HepG2 (cell line): ENCODE results near the gene TNFAIP8L2. TPM values are rescaled to one million over a fixed set of nuclear protein-coding genes. Genes with fewer than 3 reads are reported as not detected.

ENCODE experiments used
- CBX5 ChIP-seq: sonication (generic); formaldehyde crosslinking; IDR thresholded peaks from 2 replicates; pipeline ENCODE4 v1.4.0; 2020; ENCODE audit warnings: missing genetic modification reagents, borderline replicate concordance
- GTF2F1 ChIP-seq: fragments of 150-350 bp; IDR thresholded peaks from 2 replicates; pipeline ENCODE4 v1.6.1; 2014; ENCODE audit warnings: low read length
- HIVEP1 ChIP-seq: sonication (generic); formaldehyde crosslinking; IDR thresholded peaks from 2 replicates; pipeline ENCODE4 v1.4.0; 2020; ENCODE audit warnings: mild to moderate bottlenecking, missing genetic modification reagents
- RAD21 ChIP-seq: fragments of 450-650 bp; formaldehyde crosslinking; IDR thresholded peaks from 2 replicates; pipeline ENCODE4 v1.5.0; 2020; ENCODE audit warnings: mild to moderate bottlenecking
- TOPORS ChIP-seq: sonication (generic); formaldehyde crosslinking; IDR thresholded peaks from 2 replicates; pipeline ENCODE4 v1.8.0; 2023; ENCODE audit warnings: mild to moderate bottlenecking, missing genetic modification reagents
- ZNF543 ChIP-seq: sonication (generic); formaldehyde crosslinking; IDR thresholded peaks from 2 replicates; pipeline ENCODE4 v1.4.0; 2020; ENCODE audit warnings: mild to moderate bottlenecking, missing genetic modification reagents
- ZNF614 ChIP-seq: IDR thresholded peaks from 2 replicates; pipeline ENCODE4 v1.6.1; 2018; ENCODE audit warnings: missing biosample characterization, missing genetic modification reagents, inconsistent platforms, borderline replicate concordance
- ZSCAN21 ChIP-seq: sonication (generic); formaldehyde crosslinking; IDR thresholded peaks from 2 replicates; pipeline ENCODE4 v1.8.0; 2022; ENCODE audit warnings: mild to moderate bottlenecking, missing genetic modification reagents, moderate library complexity, borderline replicate concordance
- polyA plus RNA-seq, 8 experiments: library from polyadenylated mRNA; depleted of rRNA in 3 of 8; stranded (reverse) in 7 of 8; unstranded in 1 of 8; fragments of >200 nt; fragmentation: Illumina TruSeq in 4 of 8; extraction: Trizol in 4 of 8; gene quantifications; 2 replicates each; pipeline versions ENCODE4 v1.2.1 to v1.2.3, GENCODE V29; 2011 to 2016; ENCODE audit warnings: low read depth in 4 of 8, missing spikeins in 1 of 8, mixed read lengths in 1 of 8; ENCODE audit not compliant: insufficient read depth in 1 of 8
- total RNA-seq, 5 experiments: library from RNA; depleted of rRNA; stranded (reverse); fragments of >200 nt; fragmentation: Illumina TruSeq; extraction: Trizol; gene quantifications; 2 replicates each; pipeline ENCODE4 v1.2.3, GENCODE V29; 2016; ENCODE audit warnings: low read depth in 1 of 5
- TF ChIP-seq, protein P1 (sequence below), 2 experiments: fragments of 450-650 bp in 1 of 2; sonication (generic) in 1 of 2; formaldehyde crosslinking in 1 of 2; IDR thresholded peaks; 2 replicates each; pipeline versions ENCODE4 v1.6.1 to v1.8.0; 2016 to 2022; ENCODE audit warnings: antibody characterized with exemption in 1 of 2, mild to moderate bottlenecking in 1 of 2, missing genetic modification reagents in 1 of 2
- TF ChIP-seq, protein P2 (sequence below): sonication (generic); formaldehyde crosslinking; IDR thresholded peaks from 2 replicates; pipeline ENCODE4 v1.5.0; 2020; ENCODE audit warnings: mild to moderate bottlenecking, missing genetic modification reagents, borderline replicate concordance

Gene TNFAIP8L2
- total and polyA plus RNA-seq, 2 of the 13 experiments (the other 11 are each of a cell fraction or from before 2014, with no cell fraction given), result not detected

DNA sequence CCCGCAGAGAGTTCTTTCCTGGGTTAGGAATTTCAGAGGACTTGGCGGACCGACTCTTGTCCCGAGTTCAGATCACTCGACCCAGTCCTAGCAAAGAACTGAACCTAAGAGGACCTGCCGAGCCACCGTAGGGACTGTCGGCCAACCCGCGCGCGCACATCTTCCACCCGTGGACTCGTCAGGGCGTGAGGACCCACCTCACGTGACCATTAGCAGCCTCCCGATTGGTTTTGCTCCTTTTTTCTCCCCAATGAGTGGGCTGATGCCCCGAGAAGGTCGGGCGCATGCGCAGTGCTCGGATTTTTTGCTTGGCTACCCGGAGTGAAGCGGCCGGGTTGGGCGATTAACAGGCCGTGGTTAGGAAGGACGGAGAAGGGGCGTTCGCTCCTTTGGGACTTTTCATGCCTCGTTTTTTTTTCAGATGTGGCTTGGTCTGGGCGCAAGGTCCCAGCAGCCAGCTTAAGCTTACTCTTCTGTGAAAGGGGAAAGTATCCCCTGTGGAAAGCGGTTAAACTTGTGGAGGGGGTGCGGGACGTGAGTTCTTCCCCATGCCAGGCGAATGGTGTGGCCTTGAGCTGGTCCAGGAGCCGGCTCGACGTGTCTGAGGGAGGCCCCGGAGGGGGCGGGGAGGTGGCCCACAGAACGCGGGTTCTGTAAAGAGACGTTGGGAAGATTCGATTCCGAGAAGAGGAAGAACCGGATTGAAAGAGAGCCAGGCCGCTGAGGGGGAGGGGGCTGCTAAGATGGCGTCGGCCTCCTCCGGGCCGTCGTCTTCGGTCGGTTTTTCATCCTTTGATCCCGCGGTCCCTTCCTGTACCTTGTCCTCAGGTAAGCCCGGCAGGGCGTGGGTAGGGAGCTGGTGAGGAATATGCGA, 42.0 kb downstream of the TNFAIP8L2 start, which contains the start of gene PIP5K1A (continued):
- TF ChIP-seq, protein P1, sequence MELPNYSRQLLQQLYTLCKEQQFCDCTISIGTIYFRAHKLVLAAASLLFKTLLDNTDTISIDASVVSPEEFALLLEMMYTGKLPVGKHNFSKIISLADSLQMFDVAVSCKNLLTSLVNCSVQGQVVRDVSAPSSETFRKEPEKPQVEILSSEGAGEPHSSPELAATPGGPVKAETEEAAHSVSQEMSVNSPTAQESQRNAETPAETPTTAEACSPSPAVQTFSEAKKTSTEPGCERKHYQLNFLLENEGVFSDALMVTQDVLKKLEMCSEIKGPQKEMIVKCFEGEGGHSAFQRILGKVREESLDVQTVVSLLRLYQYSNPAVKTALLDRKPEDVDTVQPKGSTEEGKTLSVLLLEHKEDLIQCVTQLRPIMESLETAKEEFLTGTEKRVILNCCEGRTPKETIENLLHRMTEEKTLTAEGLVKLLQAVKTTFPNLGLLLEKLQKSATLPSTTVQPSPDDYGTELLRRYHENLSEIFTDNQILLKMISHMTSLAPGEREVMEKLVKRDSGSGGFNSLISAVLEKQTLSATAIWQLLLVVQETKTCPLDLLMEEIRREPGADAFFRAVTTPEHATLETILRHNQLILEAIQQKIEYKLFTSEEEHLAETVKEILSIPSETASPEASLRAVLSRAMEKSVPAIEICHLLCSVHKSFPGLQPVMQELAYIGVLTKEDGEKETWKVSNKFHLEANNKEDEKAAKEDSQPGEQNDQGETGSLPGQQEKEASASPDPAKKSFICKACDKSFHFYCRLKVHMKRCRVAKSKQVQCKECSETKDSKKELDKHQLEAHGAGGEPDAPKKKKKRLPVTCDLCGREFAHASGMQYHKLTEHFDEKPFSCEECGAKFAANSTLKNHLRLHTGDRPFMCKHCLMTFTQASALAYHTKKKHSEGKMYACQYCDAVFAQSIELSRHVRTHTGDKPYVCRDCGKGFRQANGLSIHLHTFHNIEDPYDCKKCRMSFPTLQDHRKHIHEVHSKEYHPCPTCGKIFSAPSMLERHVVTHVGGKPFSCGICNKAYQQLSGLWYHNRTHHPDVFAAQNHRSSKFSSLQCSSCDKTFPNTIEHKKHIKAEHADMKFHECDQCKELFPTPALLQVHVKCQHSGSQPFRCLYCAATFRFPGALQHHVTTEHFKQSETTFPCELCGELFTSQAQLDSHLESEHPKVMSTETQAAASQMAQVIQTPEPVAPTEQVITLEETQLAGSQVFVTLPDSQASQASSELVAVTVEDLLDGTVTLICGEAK (IDR thresholded peaks at IDR 0.05), result no peak
- TF ChIP-seq, protein P1 (CRISPR knock-in tag; IDR thresholded peaks at IDR 0.05), result no peak
- TF ChIP-seq ZSCAN21 (CRISPR knock-in tag) (peak; percentile 67; the same call in 1 of the 2 replicates), RAD21 (CRISPR knock-in tag) (no peak), CBX5 (CRISPR knock-in tag) (no peak), HIVEP1 (CRISPR knock-in tag) (no peak; the same call in 1 of the 2 replicates), ZNF543 (no peak; the same call in none of the 2 replicates), ZNF614 (CRISPR knock-in tag) (no peak), GTF2F1 (no peak), TOPORS (CRISPR knock-in tag) (peak; percentile 33; the same call in 1 of the 2 replicates)
- TF ChIP-seq, protein P2, sequence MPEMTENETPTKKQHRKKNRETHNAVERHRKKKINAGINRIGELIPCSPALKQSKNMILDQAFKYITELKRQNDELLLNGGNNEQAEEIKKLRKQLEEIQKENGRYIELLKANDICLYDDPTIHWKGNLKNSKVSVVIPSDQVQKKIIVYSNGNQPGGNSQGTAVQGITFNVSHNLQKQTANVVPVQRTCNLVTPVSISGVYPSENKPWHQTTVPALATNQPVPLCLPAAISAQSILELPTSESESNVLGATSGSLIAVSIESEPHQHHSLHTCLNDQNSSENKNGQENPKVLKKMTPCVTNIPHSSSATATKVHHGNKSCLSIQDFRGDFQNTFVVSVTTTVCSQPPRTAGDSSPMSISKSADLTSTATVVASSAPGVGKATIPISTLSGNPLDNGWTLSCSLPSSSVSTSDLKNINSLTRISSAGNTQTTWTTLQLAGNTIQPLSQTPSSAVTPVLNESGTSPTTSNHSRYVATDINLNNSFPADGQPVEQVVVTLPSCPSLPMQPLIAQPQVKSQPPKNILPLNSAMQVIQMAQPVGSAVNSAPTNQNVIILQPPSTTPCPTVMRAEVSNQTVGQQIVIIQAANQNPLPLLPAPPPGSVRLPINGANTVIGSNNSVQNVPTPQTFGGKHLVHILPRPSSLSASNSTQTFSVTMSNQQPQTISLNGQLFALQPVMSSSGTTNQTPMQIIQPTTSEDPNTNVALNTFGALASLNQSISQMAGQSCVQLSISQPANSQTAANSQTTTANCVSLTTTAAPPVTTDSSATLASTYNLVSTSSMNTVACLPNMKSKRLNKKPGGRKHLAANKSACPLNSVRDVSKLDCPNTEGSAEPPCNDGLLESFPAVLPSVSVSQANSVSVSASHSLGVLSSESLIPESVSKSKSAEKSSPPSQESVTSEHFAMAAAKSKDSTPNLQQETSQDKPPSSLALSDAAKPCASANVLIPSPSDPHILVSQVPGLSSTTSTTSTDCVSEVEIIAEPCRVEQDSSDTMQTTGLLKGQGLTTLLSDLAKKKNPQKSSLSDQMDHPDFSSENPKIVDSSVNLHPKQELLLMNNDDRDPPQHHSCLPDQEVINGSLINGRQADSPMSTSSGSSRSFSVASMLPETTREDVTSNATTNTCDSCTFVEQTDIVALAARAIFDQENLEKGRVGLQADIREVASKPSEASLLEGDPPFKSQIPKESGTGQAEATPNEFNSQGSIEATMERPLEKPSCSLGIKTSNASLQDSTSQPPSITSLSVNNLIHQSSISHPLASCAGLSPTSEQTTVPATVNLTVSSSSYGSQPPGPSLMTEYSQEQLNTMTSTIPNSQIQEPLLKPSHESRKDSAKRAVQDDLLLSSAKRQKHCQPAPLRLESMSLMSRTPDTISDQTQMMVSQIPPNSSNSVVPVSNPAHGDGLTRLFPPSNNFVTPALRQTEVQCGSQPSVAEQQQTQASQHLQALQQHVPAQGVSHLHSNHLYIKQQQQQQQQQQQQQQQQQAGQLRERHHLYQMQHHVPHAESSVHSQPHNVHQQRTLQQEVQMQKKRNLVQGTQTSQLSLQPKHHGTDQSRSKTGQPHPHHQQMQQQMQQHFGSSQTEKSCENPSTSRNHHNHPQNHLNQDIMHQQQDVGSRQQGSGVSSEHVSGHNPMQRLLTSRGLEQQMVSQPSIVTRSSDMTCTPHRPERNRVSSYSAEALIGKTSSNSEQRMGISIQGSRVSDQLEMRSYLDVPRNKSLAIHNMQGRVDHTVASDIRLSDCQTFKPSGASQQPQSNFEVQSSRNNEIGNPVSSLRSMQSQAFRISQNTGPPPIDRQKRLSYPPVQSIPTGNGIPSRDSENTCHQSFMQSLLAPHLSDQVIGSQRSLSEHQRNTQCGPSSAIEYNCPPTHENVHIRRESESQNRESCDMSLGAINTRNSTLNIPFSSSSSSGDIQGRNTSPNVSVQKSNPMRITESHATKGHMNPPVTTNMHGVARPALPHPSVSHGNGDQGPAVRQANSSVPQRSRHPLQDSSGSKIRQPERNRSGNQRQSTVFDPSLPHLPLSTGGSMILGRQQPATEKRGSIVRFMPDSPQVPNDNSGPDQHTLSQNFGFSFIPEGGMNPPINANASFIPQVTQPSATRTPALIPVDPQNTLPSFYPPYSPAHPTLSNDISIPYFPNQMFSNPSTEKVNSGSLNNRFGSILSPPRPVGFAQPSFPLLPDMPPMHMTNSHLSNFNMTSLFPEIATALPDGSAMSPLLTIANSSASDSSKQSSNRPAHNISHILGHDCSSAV (CRISPR knock-in tag), result 0 out of 2 replicates have a peak, but pooled peaks have one; percentile 27
